GM23248 (cell line): ENCODE measurements around the gene CD38.

ENCODE experiments used
- EZH2 ChIP-seq: fragments of 200-600 bp; sonication (generic); IDR thresholded peaks from 2 replicates; pipeline ENCODE4 v1.6.1; 2018; ENCODE audit warnings: antibody characterized with exemption, mild to moderate bottlenecking; ENCODE audit not compliant: insufficient read depth, poor library complexity, severe bottlenecking
- EZH2phosphoT487 ChIP-seq: fragments of 200-600 bp; sonication (generic); IDR thresholded peaks from 2 replicates; pipeline ENCODE4 v1.6.1; 2018; ENCODE audit warnings: antibody characterized with exemption, moderate library complexity, mild to moderate bottlenecking, low read depth; ENCODE audit not compliant: insufficient read depth

DNA sequence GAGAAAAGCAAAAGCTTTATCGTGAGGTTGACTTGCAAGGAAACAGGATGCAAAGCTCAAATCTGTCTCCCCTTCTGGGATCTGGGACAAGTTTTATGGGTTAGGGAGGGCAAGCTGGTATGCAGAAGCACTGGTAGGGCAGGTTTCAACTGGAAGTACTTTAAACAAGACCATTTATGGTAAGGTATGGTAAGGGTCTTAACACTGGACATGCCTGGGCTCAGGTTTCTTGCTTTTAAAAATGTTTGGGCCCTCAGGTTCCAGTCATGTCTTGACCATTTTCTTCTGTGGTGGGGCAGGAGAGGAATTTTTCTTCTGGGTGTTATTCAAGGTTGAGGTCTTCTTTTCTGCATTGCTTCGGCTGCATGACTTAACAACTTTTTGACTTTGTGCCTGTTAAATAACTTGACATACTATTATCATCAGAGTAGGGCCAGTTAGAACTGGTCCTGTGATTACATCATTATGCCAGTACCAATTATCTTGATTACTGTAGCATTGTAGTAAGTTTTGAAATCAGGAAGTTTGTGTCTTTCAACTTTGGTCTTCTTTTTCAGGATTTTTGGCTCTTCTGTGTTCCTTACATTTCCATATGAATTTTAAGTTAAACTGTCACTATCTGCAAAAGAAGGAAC lies 33.7 kb downstream of the CD38 start:
- TF ChIP-seq EZH2phosphoT487 (no peak), EZH2 (no peak)
